GM18498 (cell line): ENCODE results near the gene TNK1.
"Not testable (repeated sequence)": the region's sequence is repeated elsewhere in the genome, so short reads cannot be mapped to it uniquely, and the experiment has no call there.

Experiments
- ATAC-seq: cut with Tn5 transposase; IDR thresholded peaks from one replicate; pipeline ENCODE4 v1.9.1; 2021; ENCODE audit warnings: mild to moderate bottlenecking, moderate library complexity; ENCODE audit not compliant: unreplicated experiment

The TNK1 gene

DNA sequence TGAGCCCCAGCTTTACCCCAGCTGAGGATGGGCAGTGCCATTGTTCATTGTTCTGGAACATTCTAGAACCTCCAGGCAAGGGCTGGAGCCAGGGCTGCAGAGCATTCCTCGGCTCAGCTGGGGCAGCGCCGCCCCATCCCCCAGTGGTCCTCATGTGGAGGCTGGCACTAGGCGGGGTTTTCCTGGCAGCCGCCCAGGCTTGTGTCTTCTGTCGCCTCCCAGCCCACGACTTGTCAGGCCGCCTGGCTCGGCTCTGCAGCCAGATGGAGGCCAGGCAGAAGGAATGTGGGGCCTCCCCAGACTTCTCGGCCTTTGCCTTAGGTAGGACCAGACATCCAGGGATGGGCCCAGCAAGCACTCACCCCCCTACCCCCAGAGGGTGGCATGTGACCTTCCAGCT lies 25.8 kb upstream of the TNK1 start, which contains the start of gene TMEM95:
Gene TMEM95, plus strand, starts transcription at position 104 of the 400 bp plus-strand sequence. Its CDS starts 49 bp downstream, at position 153.
- no peak for ATAC-seq

DNA sequence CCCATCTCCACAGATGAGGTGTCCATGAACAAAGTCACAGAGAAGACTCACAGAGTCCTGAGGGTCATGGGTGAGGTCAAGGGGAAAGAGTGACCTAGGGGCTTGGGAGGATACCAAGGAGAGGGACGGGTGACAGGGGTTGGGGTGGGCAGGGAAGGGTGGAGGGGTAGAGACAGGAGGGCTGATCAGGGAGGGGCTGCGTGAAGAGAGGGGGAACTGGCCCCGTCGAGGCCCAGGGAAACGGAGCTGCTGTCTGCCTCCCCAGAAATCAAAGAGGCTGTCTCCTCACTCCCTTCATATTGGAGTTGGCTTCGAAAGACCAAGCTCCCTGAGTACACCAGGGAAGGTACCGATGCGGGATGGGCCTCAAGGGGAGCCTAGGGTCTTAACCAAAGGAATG lies 25.3 kb upstream of the TNK1 start:
- no peak for ATAC-seq

DNA sequence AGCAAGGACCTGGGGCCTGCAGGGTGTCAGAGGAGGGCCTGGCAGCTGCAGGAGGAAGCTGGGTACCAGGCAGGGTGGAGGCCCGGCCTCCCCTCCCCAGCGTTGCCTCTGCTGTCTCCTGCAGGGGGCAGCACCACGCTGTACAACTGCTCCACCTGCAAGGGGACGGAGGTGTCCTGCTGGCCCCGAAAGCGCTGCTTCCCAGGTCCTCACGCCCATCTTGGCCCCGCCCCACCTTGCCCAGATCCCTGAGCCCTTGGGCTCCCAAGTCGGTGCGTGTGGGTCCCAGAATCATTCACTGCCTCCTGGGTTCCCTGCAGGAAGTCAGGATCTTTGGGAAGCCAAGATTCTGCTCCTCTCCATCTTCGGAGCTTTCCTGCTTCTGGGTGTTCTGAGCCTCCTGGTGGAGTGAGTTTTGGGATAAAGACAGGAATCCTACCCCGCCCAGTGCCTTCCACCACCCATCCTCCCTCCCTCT lies 24.8 kb upstream of the TNK1 start:
- ATAC-seq, result no peak

DNA sequence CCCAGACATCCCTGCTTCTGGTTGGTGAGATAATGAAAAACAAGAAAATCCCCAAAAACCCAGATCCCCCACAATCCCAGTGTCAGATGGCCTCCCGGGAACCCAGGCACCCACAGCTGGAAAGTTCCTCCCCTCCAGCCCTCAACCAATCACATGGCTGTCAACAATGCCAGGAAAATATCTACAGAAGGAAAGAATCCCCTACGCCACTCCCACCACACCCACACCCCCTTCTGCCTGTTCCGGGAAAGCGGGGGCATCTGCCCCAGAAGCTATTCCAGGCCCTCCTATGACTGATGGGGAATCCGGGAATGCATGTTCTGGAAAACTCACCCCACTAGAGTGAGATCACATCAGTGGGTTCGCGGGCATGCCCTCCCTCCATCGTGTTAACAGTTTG lies 24.1 kb upstream of the TNK1 start:
- no peak for ATAC-seq

DNA sequence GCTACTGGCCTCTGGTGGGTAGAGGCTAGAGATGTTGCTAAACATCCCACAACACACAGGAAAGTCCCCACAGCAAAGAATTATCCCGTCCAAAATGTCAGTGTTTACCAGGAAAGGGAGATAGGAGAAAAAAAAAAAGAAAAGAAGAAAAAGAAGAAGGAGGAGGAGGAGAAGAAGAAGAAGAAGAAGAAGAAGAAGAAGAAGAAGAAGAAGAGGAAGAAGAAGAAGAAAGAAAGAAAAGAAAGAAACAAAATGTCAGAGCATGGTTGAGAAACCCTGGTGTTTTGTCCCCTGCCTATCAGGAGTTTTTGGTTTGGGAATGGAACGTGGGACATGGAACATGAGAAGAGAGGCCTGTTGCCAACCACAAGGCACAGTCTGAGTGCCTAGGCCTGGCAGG lies 23.5 kb upstream of the TNK1 start:
- no peak for ATAC-seq

DNA sequence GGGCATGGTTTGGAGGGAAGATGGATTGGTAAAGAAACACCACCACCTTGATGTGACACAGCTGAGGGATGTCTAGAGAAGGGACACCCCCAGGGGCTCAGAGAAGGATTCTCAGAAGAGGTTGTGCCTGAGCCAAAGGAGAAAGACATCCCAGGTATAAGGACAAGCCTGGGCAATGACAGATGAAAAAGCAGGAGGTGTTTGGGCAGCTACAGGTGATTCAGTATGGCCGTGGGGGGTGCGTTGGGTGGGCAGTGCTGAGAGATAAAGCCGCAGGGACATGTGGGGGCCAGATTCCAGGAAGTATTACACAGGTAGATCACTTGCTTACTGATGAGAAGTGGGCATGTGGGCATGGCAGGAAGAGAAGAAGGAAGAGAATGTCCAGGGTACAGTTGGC lies 19.0 kb upstream of the TNK1 start:
- no peak for ATAC-seq

DNA sequence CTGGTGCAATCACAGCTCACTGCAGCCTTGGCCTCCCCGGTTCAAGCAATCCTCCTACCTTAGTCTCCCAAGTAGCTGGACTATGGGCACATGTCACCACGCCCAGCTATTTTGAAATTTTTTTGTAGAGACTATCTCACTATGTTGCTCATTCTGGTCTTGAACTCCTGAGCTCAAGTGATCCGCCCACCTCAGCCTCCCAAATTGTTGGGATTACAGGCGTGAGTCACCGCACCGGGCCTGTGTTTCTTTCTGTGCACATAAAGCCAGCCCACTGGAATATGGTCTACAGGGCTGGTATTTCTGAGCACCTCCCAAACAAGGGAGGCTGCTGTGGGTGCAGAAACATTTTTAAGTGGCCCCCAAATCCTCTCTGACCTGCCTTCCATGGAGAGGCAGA lies 17.6 kb upstream of the TNK1 start:
- ATAC-seq, result no peak

DNA sequence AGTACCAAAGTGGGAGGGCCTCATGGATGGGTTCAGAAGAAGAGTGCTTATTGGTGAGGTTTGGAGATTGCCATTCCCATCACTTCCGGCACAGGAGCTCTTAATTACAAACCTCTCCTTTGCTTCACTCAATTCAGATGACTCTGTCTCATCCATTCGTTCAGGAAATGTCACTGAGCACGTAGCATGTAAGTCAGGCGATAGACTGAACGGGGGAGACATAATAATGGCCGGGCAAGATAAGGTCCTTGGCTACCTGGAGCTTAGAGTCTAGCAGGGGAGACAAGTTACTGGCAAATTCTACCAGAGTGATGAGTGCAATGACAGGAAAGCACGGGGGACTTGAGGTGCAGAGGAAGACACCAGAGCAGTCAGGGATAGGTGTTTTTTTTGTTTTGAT lies 14.9 kb upstream of the TNK1 start:
- not testable (repeated sequence) for ATAC-seq

DNA sequence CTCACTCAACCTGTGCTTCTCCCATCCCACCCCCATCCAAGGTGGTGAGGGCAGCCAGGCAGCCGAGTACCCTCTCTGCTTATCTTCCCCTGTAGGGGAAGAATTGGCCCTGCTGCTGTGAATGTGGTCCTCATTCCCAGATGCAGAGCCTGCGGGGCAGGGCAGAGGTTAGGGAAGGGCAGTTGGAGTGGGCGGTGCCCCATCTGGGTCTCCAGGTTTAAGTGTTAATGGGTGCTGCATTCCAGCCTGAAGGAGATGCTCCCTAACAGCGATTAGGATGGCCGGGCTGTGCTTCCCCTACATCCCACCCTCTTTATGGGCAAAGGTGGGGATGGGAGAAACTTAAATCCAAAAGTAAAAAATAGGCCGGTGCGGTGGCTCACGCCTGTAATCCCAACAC lies 13.8 kb upstream of the TNK1 start:
- ATAC-seq, result no peak

DNA sequence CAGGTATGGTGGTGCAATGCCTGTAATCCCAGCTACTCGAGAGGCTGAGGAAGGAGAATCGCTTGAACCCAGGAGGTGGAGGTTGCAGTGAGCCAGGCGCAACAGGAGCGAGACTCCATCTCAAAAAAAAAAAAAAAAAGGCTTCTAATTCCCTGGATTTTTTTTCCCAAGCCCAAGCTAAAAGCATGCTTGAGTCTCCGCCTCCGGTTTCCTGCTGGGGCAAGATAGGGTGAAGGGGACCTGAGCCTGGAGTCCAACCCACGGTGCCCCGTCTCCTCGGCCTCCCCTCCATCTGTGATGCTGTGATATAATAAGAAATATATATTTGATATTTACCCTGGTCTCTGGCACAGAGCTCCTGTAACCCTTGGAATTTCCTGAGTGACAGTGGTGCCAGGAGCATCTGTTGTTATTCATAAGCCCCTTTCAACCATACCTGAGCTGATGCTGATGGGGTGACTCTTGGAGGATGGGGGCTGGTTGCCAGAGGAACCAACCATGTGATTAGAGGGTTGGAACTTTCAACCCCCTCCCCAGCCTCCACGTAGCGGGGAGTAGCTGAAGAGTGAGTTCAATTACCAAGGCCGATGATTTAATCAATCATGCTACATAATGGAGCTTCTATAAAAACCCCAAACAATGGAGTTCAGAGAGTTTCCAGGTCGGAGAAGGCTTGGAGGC lies 12.8 kb upstream of the TNK1 start:
- no peak for ATAC-seq

DNA sequence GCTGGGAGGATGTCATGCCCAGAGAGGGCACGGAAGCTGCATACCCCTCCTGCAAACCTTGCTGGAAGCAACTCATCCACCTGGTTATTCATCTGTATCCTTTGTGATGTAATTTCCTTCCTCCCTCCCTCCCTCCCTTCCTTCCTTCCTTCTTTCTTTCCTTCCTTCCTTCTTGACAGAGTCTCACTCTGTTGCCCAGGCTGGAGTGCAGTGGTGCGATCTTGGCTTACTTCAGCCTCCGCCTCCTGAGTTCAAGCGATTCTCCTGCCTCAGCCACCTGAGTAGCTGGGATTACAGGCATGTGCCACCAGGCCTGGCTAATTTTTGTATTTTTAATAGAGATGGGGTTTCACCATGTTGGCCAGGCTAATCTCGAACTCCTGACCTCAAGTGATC lies 12.3 kb upstream of the TNK1 start:
- not testable (repeated sequence) for ATAC-seq

DNA sequence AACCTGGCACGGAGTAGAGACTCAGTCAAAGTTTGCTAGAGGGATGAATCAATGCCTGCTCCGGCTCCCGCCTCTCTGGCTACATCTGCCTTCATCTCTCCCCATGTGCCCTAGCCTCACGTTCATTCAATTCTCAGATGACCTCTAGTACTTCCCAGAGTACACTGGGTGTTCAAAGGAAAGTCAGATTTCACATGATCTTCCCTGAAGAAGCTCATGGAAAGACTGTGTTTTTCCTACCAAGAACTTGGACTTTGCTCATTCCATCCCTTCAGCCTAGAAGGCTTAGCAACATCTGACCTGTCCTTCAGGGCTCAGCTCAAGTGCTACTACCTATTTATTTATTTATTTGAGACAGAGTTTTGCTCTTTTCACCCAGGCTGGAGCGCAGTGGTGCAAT lies 11.1 kb upstream of the TNK1 start:
- no peak for ATAC-seq

DNA sequence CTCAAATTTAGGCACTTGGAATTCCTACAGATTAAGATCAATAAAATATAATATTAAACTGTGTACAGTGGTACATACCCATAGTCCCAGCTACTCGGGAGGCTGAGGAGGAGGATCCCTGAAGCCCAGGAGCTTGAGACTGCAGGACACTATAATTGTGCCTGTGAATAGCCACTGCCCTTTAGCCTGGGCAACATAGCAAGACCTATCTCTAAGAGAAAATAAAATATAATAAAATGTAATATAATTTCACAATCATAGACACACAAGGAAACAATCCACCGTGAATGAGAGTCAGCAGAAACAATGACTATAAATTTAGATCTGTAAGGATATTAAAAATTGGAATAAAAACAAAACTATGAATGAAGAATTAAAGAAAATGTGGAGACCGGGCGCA lies 10.0 kb upstream of the TNK1 start:
- ATAC-seq, result no peak

DNA sequence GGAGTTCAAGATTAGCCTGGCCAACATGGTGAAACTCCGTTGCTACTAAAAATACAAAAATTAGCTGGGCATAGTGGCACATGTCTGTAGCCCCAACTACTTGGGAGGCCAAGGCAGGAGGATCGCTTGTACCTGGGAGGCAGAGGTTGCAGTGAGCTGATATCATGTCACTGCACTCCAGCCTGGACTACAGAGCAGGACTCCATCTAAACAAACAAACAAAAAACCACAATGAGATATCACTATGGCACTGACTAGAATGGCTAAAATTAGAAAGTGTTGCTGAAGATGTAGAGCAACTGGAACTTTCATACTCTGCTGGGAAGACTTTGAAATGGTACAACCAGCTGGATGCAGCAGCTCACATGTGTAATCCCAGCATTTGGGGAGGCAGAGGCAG lies 6.5 kb upstream of the TNK1 start:
- no peak for ATAC-seq

DNA sequence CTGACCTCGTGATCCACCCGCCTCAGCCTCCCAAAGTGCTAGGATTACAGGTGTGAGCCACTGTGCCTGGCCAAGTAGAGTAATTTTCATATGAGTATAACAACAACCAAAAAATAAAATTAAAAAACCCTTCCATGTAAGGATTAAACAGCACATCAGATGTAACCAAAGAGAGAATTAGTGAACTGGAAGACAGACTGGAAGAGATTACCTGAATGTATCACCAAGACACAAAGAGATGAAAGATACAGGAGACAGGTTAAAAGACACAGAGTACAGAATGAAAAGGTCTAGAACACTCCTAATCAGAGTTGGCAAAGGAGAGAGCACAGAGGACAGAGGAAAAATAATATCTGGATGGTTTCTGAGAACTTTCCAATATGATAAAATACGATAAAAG lies 1.8 kb upstream of the TNK1 start:
- no peak for ATAC-seq

DNA sequence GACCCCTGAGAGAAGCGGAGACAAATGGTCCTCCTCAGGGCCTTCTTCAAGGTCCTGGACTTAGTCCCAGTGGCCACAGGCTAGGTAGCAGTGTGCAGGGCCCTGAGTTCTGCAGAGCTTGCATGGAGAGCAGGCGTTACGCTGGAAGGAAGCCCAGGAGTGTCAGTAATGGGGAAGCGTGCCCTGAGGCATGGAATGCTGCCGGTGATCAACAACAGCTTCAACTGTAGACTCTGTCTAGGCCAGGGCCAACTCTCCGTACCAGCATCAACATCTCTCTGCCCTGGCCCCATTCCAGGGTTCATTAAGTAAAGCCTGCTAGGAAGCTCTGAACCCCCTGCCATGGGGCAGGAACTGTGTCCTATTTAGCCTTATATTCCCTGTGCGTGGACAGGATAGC lies 568 bp upstream of the TNK1 start:
- ATAC-seq, result no peak

DNA sequence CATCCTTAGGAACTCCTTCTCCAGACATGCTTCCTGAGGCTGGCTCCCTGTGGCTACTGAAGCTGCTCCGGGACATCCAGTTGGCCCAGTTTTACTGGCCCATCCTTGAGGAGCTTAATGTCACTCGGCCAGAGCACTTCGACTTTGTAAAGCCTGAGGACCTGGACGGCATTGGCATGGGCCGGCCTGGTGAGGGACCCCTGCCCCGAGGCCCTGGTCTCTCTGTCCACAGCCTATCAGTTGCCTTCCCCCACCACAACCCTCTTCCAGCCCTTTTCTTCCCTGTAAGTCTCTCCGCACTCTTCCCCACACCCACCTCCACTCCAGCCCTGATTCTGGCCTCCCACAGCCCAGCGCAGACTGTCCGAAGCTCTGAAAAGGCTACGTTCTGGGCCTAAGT lies 2.0 kb downstream of the TNK1 start:
- no peak for ATAC-seq

DNA sequence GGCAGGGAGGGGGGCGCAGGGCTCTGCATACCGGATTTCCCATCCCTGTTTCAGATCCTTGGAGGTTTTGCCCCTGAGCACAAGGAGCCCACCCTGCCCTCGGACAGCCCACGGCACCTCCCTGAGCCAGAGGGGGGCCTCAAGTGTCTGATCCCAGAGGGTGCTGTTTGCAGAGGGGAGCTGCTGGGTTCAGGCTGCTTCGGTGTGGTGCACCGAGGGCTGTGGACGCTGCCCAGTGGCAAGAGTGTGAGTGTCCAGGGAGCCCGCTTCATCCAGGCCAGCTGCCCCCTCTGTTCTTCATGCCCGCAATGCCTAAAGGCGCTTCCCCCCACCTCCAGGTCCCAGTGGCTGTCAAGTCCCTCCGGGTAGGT lies 2.5 kb downstream of the TNK1 start:
- ATAC-seq, result no peak

DNA sequence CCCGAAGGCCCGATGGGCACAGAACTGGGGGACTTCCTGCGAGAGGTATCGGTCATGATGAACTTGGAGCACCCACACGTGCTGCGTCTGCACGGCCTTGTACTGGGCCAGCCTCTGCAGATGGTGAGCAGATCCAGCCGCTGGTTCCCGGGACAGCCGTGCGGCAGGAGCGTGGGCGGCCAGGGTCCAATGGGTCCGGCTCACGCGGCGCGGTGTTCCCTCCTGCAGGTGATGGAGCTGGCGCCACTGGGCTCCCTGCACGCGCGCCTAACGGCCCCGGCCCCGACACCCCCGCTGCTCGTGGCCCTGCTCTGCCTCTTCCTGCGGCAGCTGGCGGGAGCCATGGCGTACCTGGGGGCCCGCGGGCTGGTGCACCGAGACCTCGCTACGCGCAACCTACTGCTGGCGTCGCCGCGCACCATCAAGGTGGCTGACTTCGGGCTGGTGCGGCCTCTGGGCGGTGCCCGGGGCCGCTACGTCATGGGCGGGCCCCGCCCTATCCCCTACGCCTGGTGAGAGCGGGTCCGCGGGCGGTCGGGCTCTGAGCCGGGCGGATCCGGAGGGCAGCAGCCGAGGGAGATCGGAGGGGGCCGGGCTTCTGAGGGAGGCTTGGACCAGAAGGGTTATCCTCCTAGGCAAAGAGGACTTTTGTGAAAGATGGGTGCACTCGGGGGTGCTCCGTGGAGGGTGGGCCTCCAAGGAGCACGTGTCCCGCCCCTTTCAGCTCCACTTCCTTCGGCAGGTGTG lies 3.0 kb downstream of the TNK1 start:
- peak; percentile 77 for ATAC-seq

DNA sequence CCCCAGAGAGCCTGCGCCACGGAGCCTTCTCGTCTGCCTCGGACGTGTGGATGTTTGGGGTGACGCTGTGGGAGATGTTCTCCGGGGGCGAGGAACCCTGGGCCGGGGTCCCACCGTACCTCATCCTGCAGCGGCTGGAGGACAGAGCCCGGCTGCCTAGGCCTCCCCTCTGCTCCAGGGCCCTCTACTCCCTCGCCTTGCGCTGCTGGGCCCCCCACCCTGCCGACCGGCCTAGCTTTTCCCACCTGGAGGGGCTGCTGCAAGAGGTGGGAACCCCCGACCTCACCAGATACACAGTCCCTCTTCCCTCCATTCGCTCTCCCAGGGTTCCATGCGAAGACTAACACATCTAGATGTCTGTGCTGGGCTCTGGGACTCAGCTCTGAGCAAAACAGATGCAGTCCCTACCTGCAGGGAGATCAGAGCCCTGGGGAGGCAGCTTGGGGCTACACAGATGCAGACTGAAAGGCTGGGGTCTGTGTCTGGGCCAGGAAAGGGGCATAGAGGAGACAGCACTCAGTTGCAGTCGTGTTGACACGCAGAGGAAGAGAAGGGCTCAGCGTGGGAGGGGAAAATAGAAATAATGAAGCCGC lies 3.7 kb downstream of the TNK1 start:
- ATAC-seq, result no peak

DNA sequence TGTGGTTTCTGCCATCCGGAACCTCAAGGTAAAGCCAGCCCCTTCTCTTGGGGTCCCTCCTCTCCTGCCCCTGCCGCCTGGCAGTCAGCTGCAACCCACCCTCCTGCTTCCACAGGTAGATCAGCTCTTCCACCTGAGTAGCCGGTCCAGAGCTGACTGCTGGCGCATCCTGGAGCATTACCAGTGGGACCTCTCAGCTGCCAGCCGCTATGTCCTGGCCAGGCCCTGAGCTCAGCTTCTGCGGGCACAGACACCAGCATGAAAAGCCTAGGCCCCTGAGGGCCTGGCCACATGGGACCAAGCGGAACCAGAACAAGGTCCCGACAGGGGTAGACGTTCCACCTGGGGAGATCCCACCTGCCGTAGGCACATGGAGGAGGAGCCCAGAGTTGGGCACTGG lies 8.0 kb downstream of the TNK1 start:
- ATAC-seq, result no peak
